Tibial nerve (tissue), 4 donors: ENCODE results near the gene KDM4C. TPM values are rescaled to one million over a fixed set of nuclear protein-coding genes. Genes with fewer than 3 reads are reported as not detected.
A peak's percentile ranks its signal among the peaks of the same experiment; 100 is the strongest.
"Not testable (repeated sequence)": the region's sequence is repeated elsewhere in the genome, so short reads cannot be mapped to it uniquely, and the experiment has no call there.

Experiments used
- DNase-seq, 2 donors: peaks; one replicate each; pipeline ENCODE4 v3.0.0-alpha.2; 2019; ENCODE audit warnings: low spot score in 2 of 2
- H3K27ac ChIP-seq, 4 donors: fragments of 200-600 bp; sonication (generic) in 3 of 4; one replicate each; pipeline ENCODE4 v1.5.1; 2017 to 2019; ENCODE audit warnings: mild to moderate bottlenecking in 1 of 4
- H3K27me3 ChIP-seq, 2 donors: fragments of 200-600 bp; sonication (generic) in 1 of 2; one replicate each; pipeline versions ENCODE4 v1.5.1 to v1.6.0; 2017 to 2019
- H3K36me3 ChIP-seq, 3 donors: fragments of 200-600 bp; sonication (generic); one replicate each; pipeline ENCODE4 v1.5.1; 2018 to 2019
- H3K4me1 ChIP-seq, 4 donors: fragments of 200-600 bp; sonication (generic) in 3 of 4; one replicate each; pipeline ENCODE4 v1.5.1; 2017 to 2019
- H3K4me3 ChIP-seq, 4 donors: fragments of 200-600 bp; sonication (generic) in 3 of 4; one replicate each; pipeline ENCODE4 v1.5.1; 2017 to 2019; ENCODE audit warnings: mild to moderate bottlenecking in 1 of 4, moderate library complexity in 1 of 4
- H3K9me3 ChIP-seq, 4 donors: fragments of 200-600 bp; sonication (generic) in 3 of 4; one replicate each; pipeline ENCODE4 v1.5.1; 2017 to 2019
- CTCF ChIP-seq, 5 experiments: fragments of 200-600 bp in 3 of 5; fragments of 450-650 bp in 2 of 5; sonication (generic) in 3 of 5; IDR thresholded peaks; one replicate each; pipeline ENCODE4 v1.5.1; 2016 to 2019; ENCODE audit warnings: antibody characterized with exemption in 5 of 5, mild to moderate bottlenecking in 3 of 5, moderate library complexity in 2 of 5
- EP300 ChIP-seq, 2 donors: sonication (generic); formaldehyde crosslinking; IDR thresholded peaks; one replicate each; pipeline ENCODE4 v1.6.1; 2017; ENCODE audit warnings: antibody characterized with exemption in 2 of 2, mild to moderate bottlenecking in 1 of 2
- POLR2A ChIP-seq, 2 donors: fragments of 450-650 bp; IDR thresholded peaks; one replicate each; pipeline ENCODE4 v1.6.1; 2017; ENCODE audit warnings: antibody characterized with exemption in 2 of 2, mild to moderate bottlenecking in 2 of 2, moderate library complexity in 2 of 2
- WGBS, 2 donors: methylation state at CpG; one replicate each; pipeline ENCODE4 v1.1.5; 2018; 5-methylcytosine and 5-hydroxymethylcytosine counted together
- total RNA-seq, 4 donors: library from RNA; depleted of rRNA; stranded (reverse); fragments of >200 nt; gene quantifications; one replicate each; pipeline ENCODE4 v1.1.0, GENCODE V29; 2016

Gene KDM4C
- total RNA-seq: 10 to 100 TPM; 27.8 to 47.7 (median 38.1) TPM

GRCh38 chr9:6757456-6758247 is at the start of gene KDM4C:
Gene KDM4C (plus strand): TSS chr9:6757973. CDS start chr9:6792989, 35,016 bp downstream.
- peak; percentile 92 for DNase-seq
- Histone ChIP-seq H3K36me3 (no peaks in the 10 kb centered on the region), H3K4me1 (peaks cover 0 to 29% (median 7%) of the 10 kb centered on the region in 4 donors), H3K9me3 (no peaks in the 10 kb centered on the region), H3K27me3 (no peaks in the 10 kb centered on the region), H3K27ac (peak within 1 kb of the TSS; percentile 93 to 100 (median 97)), H3K4me3 (peak within 1 kb of the TSS; percentile 63 to 89 (median 78))
- TF ChIP-seq CTCF (IDR thresholded peaks at IDR 0.05) (peak in 1 of 5 experiments; percentile 23), EP300 (IDR thresholded peaks at IDR 0.05) (peak; percentile 61 to 97), POLR2A (IDR thresholded peaks at IDR 0.05) (peak; percentile 4 to 92)
- 1% methylated on average over 23 to 44 of the region's 80 CpGs for WGBS, 2 donors

- Histone ChIP-seq H3K27ac (no peak overlapping the region), H3K4me3 (no peak overlapping the region), H3K27me3 (no peaks in the 10 kb centered on the region), H3K36me3 (no peaks in the 10 kb centered on the region), H3K9me3 (no peaks in the 10 kb centered on the region), H3K4me1 (no peaks in the 10 kb centered on the region)
- no peak for DNase-seq
- TF ChIP-seq EP300 (IDR thresholded peaks at IDR 0.05) (no peak), POLR2A (IDR thresholded peaks at IDR 0.05) (no peak), CTCF (IDR thresholded peaks at IDR 0.05) (no peak)
- 80 to 89% methylated on average over 2 of the region's 2 CpGs for WGBS, 2 donors
Measured at GRCh38 chr9:6708732-6709131, 49.0 kb upstream of the KDM4C start.

- no peak overlapping the region for H3K27ac ChIP-seq
- WGBS, 2 donors: 65 to 69% methylated on average over 3 of the region's 3 CpGs
- no peaks in the 10 kb centered on the region for H3K36me3 ChIP-seq
- no peaks in the 10 kb centered on the region for H3K9me3 ChIP-seq
- peaks cover 0 to 11% of the 10 kb centered on the region in 2 donors for H3K27me3 ChIP-seq
- TF ChIP-seq POLR2A (IDR thresholded peaks at IDR 0.05) (no peak), EP300 (IDR thresholded peaks at IDR 0.05) (no peak), CTCF (IDR thresholded peaks at IDR 0.05) (no peak)
- DNase-seq: no peak
- H3K4me3 ChIP-seq: no peak overlapping the region
- no peaks in the 10 kb centered on the region for H3K4me1 ChIP-seq
Measured at GRCh38 chr9:6711403-6711802, 46.4 kb upstream of the KDM4C start.

GRCh38 chr9:6712041-6712440 is 45.7 kb upstream of the KDM4C start:
- H3K4me3 ChIP-seq: no peak overlapping the region
- TF ChIP-seq CTCF (IDR thresholded peaks at IDR 0.05) (no peak), EP300 (IDR thresholded peaks at IDR 0.05) (no peak), POLR2A (IDR thresholded peaks at IDR 0.05) (no peak)
- H3K9me3 ChIP-seq: no peaks in the 10 kb centered on the region
- H3K27me3 ChIP-seq: peaks cover 0 to 11% of the 10 kb centered on the region in 2 donors
- 87 to 90% methylated on average over 3 of the region's 3 CpGs for WGBS, 2 donors
- H3K27ac ChIP-seq: no peak overlapping the region
- no peaks in the 10 kb centered on the region for H3K36me3 ChIP-seq
- no peaks in the 10 kb centered on the region for H3K4me1 ChIP-seq
- no peak for DNase-seq

GRCh38 chr9:6714176-6714575 is 43.6 kb upstream of the KDM4C start:
- no peaks in the 10 kb centered on the region for H3K4me1 ChIP-seq
- no peak for TF ChIP-seq POLR2A (IDR thresholded peaks at IDR 0.05)
- no peak for TF ChIP-seq EP300 (IDR thresholded peaks at IDR 0.05)
- TF ChIP-seq CTCF (IDR thresholded peaks at IDR 0.05): no peak
- 91 to 93% methylated on average over 2 of the region's 2 CpGs for WGBS, 2 donors
- H3K27ac ChIP-seq: no peak overlapping the region
- no peaks in the 10 kb centered on the region for H3K9me3 ChIP-seq
- no peak overlapping the region for H3K4me3 ChIP-seq
- H3K36me3 ChIP-seq: no peaks in the 10 kb centered on the region
- DNase-seq: no peak
- peaks cover 0 to 11% of the 10 kb centered on the region in 2 donors for H3K27me3 ChIP-seq

- Histone ChIP-seq H3K27me3 (peaks cover 0 to 11% of the 10 kb centered on the region in 2 donors), H3K4me3 (peak overlapping the region in 2 of 4 donors; percentile 42), H3K27ac (peak overlapping the region in 1 of 4 donors; percentile 76)
- 92 to 93% methylated on average over 28 of the region's 28 CpGs for WGBS, 2 donors
- not testable (repeated sequence) for DNase-seq, H3K9me3 ChIP-seq, H3K4me1 ChIP-seq, H3K36me3 ChIP-seq
Measured at GRCh38 chr9:6715153-6715754, 42.5 kb upstream of the KDM4C start.
